Peyer's patch (tissue), 4 donors: ENCODE results near the gene PEA15.

Experiments used
- CTCF ChIP-seq, 6 experiments: fragments of 450-650 bp in 4 of 6; fragments of 200-600 bp in 2 of 6; sonication (generic) in 1 of 6; IDR thresholded peaks; one replicate each; pipeline ENCODE4 v1.5.1; 2017 to 2019; ENCODE audit warnings: antibody characterized with exemption in 6 of 6, mild to moderate bottlenecking in 3 of 6, moderate library complexity in 1 of 6
- POLR2A ChIP-seq, 2 donors: fragments of 450-650 bp; IDR thresholded peaks; one replicate each; pipeline ENCODE4 v1.5.1; 2017; ENCODE audit warnings: antibody characterized with exemption in 2 of 2, mild to moderate bottlenecking in 2 of 2, moderate library complexity in 2 of 2

GRCh38 chr1:160217481-160218051, 12.4 kb downstream of the PEA15 start:
- TF ChIP-seq CTCF (IDR thresholded peaks at IDR 0.05): no peak
- no peak for TF ChIP-seq POLR2A (IDR thresholded peaks at IDR 0.05)
